ENCODE data around the gene EGFR.

EGFR gene

GRCh38 chr7:55206235-55207029 is 187.6 kb downstream of the EGFR start:
- in situ Hi-C loops (cut with MboI; ENCODE audit: low sequenced_read_pairs), result no loop called here

- in situ Hi-C loops (cut with MboI; ENCODE audit: low sequenced_read_pairs), result no loop called here
Observed at GRCh38 chr7:55207436-55208125, 188.8 kb downstream of the EGFR start.

- in situ Hi-C loops (cut with MboI; ENCODE audit: low sequenced_read_pairs), result no loop called here
Observed at GRCh38 chr7:55209366-55209765, 190.5 kb downstream of the EGFR start.

- in situ Hi-C loops (cut with MboI; ENCODE audit: low sequenced_read_pairs), result no loop called here
Observed at GRCh38 chr7:55210176-55210575, 191.4 kb downstream of the EGFR start.

GRCh38 chr7:55210716-55211115 is 191.9 kb downstream of the EGFR start:
- in situ Hi-C loops (cut with MboI; ENCODE audit: low sequenced_read_pairs), result no loop called here

- in situ Hi-C loops (cut with MboI; ENCODE audit: low sequenced_read_pairs), result no loop called here
Observed at GRCh38 chr7:55211726-55212125, 192.9 kb downstream of the EGFR start.

GRCh38 chr7:55212176-55212575 is 193.4 kb downstream of the EGFR start:
- in situ Hi-C loops (cut with MboI; ENCODE audit: low sequenced_read_pairs), result no loop called here

GRCh38 chr7:55212838-55213237 is 194.0 kb downstream of the EGFR start:
- in situ Hi-C loops (cut with MboI; ENCODE audit: low sequenced_read_pairs), result no loop called here

GRCh38 chr7:55214707-55215106 is 195.9 kb downstream of the EGFR start:
- in situ Hi-C loops (cut with MboI; ENCODE audit: low sequenced_read_pairs), result no loop called here

- in situ Hi-C loops (cut with MboI; ENCODE audit: low sequenced_read_pairs), result no loop called here
Observed at GRCh38 chr7:55223023-55223422, 204.2 kb downstream of the EGFR start.

- in situ Hi-C loops (cut with MboI; ENCODE audit: low sequenced_read_pairs), result no loop called here
Observed at GRCh38 chr7:55224111-55224510, 205.3 kb downstream of the EGFR start.

GRCh38 chr7:55224810-55225209 is 206.0 kb downstream of the EGFR start:
- in situ Hi-C loops (cut with MboI; ENCODE audit: low sequenced_read_pairs), result no loop called here

- in situ Hi-C loops (cut with MboI; ENCODE audit: low sequenced_read_pairs), result no loop called here
Observed at GRCh38 chr7:55230014-55230413, 211.2 kb downstream of the EGFR start.

GRCh38 chr7:55231736-55232280 is 213.0 kb downstream of the EGFR start:
- in situ Hi-C loops (cut with MboI; ENCODE audit: low sequenced_read_pairs), result no loop called here

GRCh38 chr7:55233001-55233400 is 214.2 kb downstream of the EGFR start:
- in situ Hi-C loops (cut with MboI; ENCODE audit: low sequenced_read_pairs), result no loop called here

GRCh38 chr7:55234408-55234807 is 215.6 kb downstream of the EGFR start:
- in situ Hi-C loops (cut with MboI; ENCODE audit: low sequenced_read_pairs), result no loop called here

GRCh38 chr7:55235115-55235514 is 216.3 kb downstream of the EGFR start:
- in situ Hi-C loops (cut with MboI; ENCODE audit: low sequenced_read_pairs), result no loop called here

- in situ Hi-C loops (cut with MboI; ENCODE audit: low sequenced_read_pairs), result no loop called here
Observed at GRCh38 chr7:55235801-55236200, 217.0 kb downstream of the EGFR start.

- in situ Hi-C loops (cut with MboI; ENCODE audit: low sequenced_read_pairs), result no loop called here
Observed at GRCh38 chr7:55236476-55236875, 217.7 kb downstream of the EGFR start.

GRCh38 chr7:55237156-55237893 is 218.5 kb downstream of the EGFR start:
- in situ Hi-C loops (cut with MboI; ENCODE audit: low sequenced_read_pairs), result no loop called here

- in situ Hi-C loops (cut with MboI; ENCODE audit: low sequenced_read_pairs), result no loop called here
Observed at GRCh38 chr7:55239406-55239805, 220.6 kb downstream of the EGFR start.

Data from HL-60/S4 treated with retinoic acid at 250 ng/mL for 4 days and 3 days (cell line).